Peyer's patch (tissue), 4 donors: ENCODE results near the gene OSTN. TPM values are rescaled to one million over a fixed set of nuclear protein-coding genes. Genes with fewer than 3 reads are reported as not detected.

Experiments
- DNase-seq, 3 donors: peaks; one replicate each; pipeline ENCODE4 v3.0.0-alpha.2; 2017 to 2019
- H3K27ac ChIP-seq, 4 donors: fragments of 200-600 bp; sonication (generic); one replicate each; pipeline ENCODE4 v1.5.1; 2016 to 2019
- H3K27me3 ChIP-seq, 2 donors: fragments of 200-600 bp; sonication (generic); one replicate each; pipeline ENCODE4 v1.5.1; 2019
- H3K36me3 ChIP-seq, 3 donors: fragments of 200-600 bp; sonication (generic); one replicate each; pipeline ENCODE4 v1.5.1; 2016 to 2019
- H3K4me1 ChIP-seq, 4 donors: fragments of 200-600 bp; sonication (generic); one replicate each; pipeline ENCODE4 v1.5.1; 2016 to 2019
- H3K4me3 ChIP-seq, 4 donors: fragments of 200-600 bp; sonication (generic); 1 replicate in 3 of 4; 2 replicates in 1 of 4; pipeline ENCODE4 v1.5.1; 2016 to 2019; ENCODE audit warnings: mild to moderate bottlenecking in 1 of 4
- H3K9me3 ChIP-seq, 4 donors: fragments of 200-600 bp; sonication (generic); one replicate each; pipeline ENCODE4 v1.5.1; 2016 to 2019; ENCODE audit warnings: mild to moderate bottlenecking in 1 of 4
- POLR2A ChIP-seq, 2 donors: fragments of 450-650 bp; IDR thresholded peaks; one replicate each; pipeline ENCODE4 v1.5.1; 2017; ENCODE audit warnings: antibody characterized with exemption in 2 of 2, mild to moderate bottlenecking in 2 of 2, moderate library complexity in 2 of 2
- total RNA-seq, 4 donors: library from RNA; depleted of rRNA; stranded (reverse); fragments of >200 nt; gene quantifications; one replicate each; pipeline ENCODE4 v1.1.0, GENCODE V29; 2016
- TF ChIP-seq, protein P1 (sequence below), 6 experiments: fragments of 450-650 bp in 4 of 6; fragments of 200-600 bp in 2 of 6; sonication (generic) in 1 of 6; IDR thresholded peaks; one replicate each; pipeline ENCODE4 v1.5.1; 2017 to 2019; ENCODE audit warnings: antibody characterized with exemption in 6 of 6, mild to moderate bottlenecking in 3 of 6, moderate library complexity in 1 of 6

OSTN gene, protein sequence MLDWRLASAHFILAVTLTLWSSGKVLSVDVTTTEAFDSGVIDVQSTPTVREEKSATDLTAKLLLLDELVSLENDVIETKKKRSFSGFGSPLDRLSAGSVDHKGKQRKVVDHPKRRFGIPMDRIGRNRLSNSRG
- not detected for total RNA-seq

DNA sequence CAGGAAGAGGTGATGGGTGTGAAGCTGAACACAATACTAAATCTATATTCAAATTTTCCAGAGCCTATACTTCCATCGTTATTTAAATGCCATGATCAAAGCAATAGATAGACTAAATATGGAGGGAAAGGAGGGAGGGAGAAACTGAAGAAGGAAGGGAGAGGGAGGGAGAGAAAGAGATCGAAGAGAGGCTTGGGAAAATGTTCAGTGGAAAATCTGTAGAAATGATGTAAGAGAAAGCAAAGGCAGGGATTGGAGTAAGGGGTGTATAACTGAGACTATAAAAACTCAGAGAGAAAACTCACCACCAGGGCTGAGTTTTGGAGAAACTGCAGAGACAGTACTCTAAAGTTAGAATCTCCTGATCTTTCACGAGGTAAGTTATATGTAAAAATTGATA, at the start of gene OSTN:
Gene OSTN, plus strand, starts transcription at position 310 of the 400 bp plus-strand sequence. CDS start 13,292 bp downstream, outside the sequence.
- Histone ChIP-seq H3K27ac (no peak within 1 kb of the TSS), H3K36me3 (no peaks in the 10 kb centered on the region), H3K4me3 (no peak within 1 kb of the TSS), H3K4me1 (no peaks in the 10 kb centered on the region), H3K27me3 (no peaks in the 10 kb centered on the region), H3K9me3 (no peaks in the 10 kb centered on the region)
- TF ChIP-seq, protein P1, sequence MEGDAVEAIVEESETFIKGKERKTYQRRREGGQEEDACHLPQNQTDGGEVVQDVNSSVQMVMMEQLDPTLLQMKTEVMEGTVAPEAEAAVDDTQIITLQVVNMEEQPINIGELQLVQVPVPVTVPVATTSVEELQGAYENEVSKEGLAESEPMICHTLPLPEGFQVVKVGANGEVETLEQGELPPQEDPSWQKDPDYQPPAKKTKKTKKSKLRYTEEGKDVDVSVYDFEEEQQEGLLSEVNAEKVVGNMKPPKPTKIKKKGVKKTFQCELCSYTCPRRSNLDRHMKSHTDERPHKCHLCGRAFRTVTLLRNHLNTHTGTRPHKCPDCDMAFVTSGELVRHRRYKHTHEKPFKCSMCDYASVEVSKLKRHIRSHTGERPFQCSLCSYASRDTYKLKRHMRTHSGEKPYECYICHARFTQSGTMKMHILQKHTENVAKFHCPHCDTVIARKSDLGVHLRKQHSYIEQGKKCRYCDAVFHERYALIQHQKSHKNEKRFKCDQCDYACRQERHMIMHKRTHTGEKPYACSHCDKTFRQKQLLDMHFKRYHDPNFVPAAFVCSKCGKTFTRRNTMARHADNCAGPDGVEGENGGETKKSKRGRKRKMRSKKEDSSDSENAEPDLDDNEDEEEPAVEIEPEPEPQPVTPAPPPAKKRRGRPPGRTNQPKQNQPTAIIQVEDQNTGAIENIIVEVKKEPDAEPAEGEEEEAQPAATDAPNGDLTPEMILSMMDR (IDR thresholded peaks at IDR 0.05): no peak
- DNase-seq: no peak

DNA sequence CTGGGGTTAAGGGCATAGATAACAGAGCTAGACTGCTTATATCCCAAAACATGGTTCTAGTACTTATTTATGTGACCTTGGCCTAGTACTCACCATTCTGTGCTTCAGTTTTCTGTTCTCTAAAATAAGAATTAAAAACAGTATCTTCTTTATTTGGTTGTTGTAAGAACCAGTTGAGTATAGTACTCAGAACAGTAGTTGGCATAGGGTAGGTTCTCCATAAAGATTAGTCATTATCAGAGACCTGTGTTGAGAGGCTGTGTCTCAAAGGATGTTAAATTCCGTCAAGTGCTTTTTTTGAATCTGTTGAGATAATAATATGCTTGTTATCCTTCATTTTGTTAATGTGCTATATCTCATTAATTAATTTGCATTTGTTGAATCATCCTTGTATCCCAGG, 47.4 kb upstream of the OSTN start:
- Histone ChIP-seq H3K9me3 (no peaks in the 10 kb centered on the region), H3K27ac (no peak overlapping the region), H3K36me3 (no peaks in the 10 kb centered on the region), H3K4me1 (no peaks in the 10 kb centered on the region), H3K27me3 (no peaks in the 10 kb centered on the region), H3K4me3 (no peak overlapping the region)
- DNase-seq: no peak
- TF ChIP-seq, protein P1 (IDR thresholded peaks at IDR 0.05): no peak
- TF ChIP-seq POLR2A (IDR thresholded peaks at IDR 0.05): no peak

DNA sequence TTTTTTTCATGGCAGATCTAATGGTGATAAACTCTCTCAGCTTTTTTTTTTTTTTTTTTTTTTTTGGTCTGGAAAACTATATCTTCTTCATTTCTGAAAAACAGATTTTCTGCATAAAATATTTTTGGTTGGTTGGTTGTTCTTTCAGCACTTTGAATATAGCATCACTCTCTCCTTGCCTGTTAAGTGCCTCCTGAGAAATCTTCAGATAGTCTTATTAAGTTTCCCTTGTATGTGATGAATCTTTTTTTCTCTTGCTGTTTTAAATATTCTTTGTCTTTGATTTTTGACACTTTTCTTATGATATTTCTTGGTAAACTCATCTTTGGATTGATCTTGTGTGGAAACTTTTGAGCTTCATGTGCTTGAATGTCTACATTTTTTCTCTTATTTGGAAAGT, 44.2 kb upstream of the OSTN start:
- Histone ChIP-seq H3K4me3 (no peak overlapping the region), H3K27ac (no peak overlapping the region), H3K9me3 (no peaks in the 10 kb centered on the region), H3K4me1 (no peaks in the 10 kb centered on the region), H3K27me3 (no peaks in the 10 kb centered on the region), H3K36me3 (no peaks in the 10 kb centered on the region)
- no peak for TF ChIP-seq POLR2A (IDR thresholded peaks at IDR 0.05)
- TF ChIP-seq, protein P1 (IDR thresholded peaks at IDR 0.05): no peak
- DNase-seq: no peak

DNA sequence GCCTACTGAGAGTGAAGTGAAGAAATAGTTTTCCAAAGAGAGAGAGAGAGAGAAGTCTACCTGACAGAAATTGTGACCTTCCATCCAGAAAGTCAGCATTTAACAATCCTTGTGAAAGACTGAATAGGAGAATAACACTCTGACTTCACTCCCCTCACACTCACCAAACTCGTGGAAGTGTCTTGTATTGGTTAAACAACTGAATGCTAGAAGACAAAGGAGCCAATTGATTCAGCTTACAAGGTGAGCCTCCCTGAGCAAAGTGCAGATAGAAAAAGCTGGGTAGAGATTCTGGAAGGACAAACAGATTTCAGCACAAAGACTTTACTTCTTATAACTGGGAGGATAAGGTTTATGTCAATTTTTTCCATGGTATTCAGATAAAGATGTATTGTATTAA, 40.8 kb upstream of the OSTN start:
- no peak overlapping the region for H3K27ac ChIP-seq
- TF ChIP-seq POLR2A (IDR thresholded peaks at IDR 0.05): no peak
- TF ChIP-seq, protein P1 (IDR thresholded peaks at IDR 0.05): no peak
- no peaks in the 10 kb centered on the region for H3K9me3 ChIP-seq
- H3K27me3 ChIP-seq: no peaks in the 10 kb centered on the region
- DNase-seq: no peak
- no peak overlapping the region for H3K4me3 ChIP-seq
- no peaks in the 10 kb centered on the region for H3K4me1 ChIP-seq
- H3K36me3 ChIP-seq: no peaks in the 10 kb centered on the region

DNA sequence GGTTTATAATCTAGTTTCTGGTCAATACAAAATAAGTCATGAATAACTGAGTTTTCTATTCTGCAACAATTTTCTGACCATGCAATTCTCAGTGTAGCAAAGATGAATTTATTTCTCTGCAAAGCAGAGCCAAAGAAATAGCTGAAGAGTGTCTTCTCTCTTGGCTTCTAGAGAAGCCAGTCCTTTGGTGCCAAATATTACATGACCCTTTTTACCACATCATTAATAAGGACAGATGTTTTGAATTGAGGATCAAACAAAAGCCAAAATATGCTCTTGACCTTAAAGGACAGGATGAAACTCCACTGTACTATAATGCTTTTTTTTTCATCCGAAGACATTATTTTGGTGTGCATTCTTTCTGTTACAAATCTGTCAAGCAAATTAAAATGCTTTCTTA, 40.2 kb upstream of the OSTN start:
- H3K9me3 ChIP-seq: no peaks in the 10 kb centered on the region
- TF ChIP-seq, protein P1 (IDR thresholded peaks at IDR 0.05): no peak
- TF ChIP-seq POLR2A (IDR thresholded peaks at IDR 0.05): no peak
- no peaks in the 10 kb centered on the region for H3K27me3 ChIP-seq
- no peak for DNase-seq
- no peaks in the 10 kb centered on the region for H3K4me1 ChIP-seq
- H3K4me3 ChIP-seq: no peak overlapping the region
- H3K27ac ChIP-seq: no peak overlapping the region
- H3K36me3 ChIP-seq: no peaks in the 10 kb centered on the region

DNA sequence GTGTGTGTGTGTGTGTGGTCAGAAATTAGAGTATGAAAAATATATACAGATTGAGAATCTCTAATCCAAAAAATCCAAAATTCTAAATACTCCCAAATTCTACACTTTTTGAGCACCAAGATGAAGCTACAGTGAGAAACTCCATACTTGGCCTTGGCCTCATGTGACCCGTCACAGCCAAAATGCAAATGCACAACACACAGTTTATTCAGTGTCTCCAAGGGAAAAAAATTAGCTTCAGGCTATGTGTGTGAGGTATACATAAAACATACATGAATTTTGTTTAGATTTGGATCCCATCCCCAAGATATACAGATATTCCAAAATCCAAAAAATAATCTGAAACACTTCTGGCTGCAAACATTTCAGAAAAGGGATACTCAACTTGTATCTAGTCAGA, 33.2 kb upstream of the OSTN start:
- TF ChIP-seq, protein P1 (IDR thresholded peaks at IDR 0.05): no peak
- no peak for TF ChIP-seq POLR2A (IDR thresholded peaks at IDR 0.05)
- Histone ChIP-seq H3K27ac (no peak overlapping the region), H3K36me3 (no peaks in the 10 kb centered on the region), H3K27me3 (no peaks in the 10 kb centered on the region), H3K4me3 (no peak overlapping the region), H3K4me1 (no peaks in the 10 kb centered on the region), H3K9me3 (no peaks in the 10 kb centered on the region)
- DNase-seq: no peak
